Pons (tissue), 1 donor: ENCODE measurements around the gene LRRC7.
A peak's percentile ranks its signal among the peaks of the same experiment; 100 is the strongest.

Experiments used
- DNase-seq: peaks from one replicate; pipeline ENCODE4 v3.0.0-alpha.2; 2016; ENCODE audit warnings: low spot score

The LRRC7 gene

DNA sequence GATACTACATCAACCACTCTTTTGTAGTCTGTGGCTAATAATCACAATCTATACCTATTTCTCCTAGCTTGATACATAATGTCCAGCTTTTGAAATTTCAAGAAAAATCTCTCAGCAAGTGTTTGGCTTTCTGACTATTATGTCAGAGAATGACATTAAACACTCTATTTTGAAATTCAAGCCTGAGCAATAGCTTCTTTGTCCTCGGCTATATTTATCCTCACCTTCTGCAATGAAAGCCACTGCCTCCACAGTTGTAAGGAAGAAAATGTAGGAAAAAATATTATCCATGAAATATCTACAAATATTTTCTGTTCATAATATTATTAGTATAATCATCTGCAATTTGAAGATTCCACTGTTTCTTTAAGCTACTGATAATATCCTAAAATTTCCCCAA is 22.1 kb downstream of the LRRC7 start:
- DNase-seq = no peak

DNA sequence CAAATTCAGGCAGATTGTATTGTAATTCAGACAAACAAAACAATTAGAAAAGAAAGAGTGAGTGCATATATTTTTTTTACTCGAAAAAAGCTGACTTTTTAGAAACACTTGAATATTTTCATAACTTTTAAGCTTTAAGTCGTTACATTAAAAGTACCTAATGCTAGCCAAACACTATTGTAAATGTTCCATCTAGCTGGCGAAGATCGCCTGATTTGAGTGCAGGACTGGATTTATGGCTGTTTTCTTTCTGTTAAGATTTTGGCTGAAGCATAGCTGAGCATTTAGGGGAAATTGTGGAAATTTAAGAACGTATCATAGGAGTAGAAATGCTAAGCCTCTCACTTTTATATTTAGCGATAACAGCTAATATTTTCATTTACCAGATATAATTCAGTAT is 24.6 kb downstream of the LRRC7 start:
- DNase-seq = no peak

DNA sequence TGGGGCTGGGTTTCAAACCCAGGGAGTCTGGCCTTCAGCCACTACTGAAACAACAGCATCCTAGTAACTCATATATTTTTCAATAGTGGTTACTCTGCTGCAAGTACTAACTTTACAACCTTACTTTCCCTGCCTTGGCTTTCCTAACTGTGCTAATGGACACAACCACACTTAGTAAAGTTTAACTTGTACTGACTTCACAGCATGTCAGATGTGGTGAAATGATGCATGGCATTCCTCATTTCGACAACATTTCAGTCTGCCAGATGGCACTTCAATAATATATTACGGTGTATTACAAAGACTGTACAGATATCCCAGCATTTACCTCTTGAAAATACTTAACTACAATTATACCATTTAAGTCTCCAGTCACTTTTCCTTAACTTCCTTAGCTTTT is 27.8 kb downstream of the LRRC7 start:
- DNase-seq = no peak

DNA sequence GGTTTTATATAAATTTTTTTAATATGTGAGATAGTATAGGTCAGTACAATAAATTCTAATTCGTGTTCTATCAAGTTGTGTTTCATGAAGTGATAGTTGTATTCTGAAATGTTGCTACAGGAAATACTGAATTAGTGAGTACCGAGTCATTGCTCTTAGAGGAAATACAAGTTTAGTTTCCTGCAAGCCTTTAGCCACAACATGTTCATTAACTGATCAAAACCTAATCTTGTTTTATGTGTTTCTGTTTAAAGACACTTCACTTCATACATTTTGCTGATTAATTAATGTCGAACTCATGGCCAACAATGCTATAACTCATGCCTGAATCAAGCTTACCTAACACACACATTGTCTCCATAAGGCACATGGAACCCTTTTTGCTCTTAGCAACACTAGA is 43.6 kb downstream of the LRRC7 start:
- no peak for DNase-seq

DNA sequence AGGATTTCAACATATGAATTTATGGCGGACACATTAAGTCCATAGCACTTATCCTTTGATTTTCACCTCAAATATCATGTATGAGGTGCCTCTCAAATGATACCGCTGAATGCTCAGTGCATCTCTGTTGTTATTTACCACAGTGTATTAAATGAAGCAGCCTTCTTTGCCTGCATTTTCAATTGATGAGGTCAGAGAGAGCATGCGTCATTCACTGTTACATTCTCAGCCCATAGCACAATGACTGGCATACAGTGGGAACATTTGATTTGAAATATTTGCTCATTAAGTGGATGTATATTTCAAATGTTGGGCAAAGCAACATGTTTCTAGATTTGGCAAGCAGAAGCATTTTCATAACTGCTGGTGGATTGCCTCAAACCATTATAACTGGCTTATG is 45.7 kb downstream of the LRRC7 start:
- DNase-seq = no peak

DNA sequence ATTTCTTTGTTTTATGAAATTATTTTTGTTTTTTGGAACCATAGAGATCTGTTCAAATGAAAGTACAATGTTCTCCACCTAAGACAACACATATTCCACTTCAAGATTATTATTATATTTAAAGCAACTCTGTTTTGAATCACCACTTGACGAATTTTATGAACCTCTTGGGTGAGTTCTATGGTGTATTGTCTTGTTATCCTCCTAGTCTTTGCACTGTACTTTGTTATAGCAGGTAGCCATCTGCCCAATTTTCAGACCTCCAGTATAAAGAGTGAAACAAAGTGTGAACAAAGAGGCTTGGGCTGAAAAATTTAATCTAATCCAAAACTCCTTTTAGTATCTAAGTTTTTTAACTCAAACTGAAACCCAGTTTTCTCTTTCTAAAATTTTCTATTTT is 71.0 kb downstream of the LRRC7 start:
- no peak for DNase-seq

DNA sequence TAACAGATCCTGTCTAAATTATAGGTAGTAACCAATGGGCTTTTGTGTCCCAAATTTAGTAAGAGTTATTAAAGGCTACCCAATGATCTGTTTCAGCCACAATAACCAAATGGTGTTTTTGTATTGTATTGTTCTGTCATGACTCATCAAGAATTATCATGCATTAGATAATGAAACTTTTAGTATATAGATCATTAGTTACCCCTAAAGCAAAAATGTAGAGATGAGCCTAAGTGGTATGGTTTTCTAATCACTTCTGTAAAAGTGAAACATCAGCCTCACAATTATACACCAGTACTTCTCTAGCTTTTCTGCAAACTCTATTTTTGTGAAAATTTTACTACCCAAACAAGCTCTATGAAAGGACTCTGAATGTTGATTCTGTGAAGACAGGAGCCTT is 71.4 kb downstream of the LRRC7 start:
- no peak for DNase-seq

DNA sequence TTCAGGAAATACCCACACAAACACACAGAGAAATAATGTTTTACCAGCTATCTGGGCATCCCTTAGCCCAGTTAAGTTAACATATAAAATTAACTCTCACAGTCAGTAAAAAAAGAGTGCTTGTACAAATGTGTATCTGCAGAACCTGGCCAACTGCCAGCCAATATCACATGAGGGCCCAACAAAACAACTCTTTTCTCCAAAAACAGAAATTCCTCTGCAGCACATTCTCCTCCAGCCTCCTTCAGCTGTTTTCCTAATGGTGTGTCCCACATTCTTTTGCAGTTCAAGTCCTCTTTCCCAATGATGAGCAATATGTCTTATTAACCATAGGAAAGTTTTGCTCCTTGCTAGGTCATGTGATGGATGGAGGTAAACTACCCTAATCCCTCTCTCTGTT is 75.5 kb downstream of the LRRC7 start:
- DNase-seq = no peak

DNA sequence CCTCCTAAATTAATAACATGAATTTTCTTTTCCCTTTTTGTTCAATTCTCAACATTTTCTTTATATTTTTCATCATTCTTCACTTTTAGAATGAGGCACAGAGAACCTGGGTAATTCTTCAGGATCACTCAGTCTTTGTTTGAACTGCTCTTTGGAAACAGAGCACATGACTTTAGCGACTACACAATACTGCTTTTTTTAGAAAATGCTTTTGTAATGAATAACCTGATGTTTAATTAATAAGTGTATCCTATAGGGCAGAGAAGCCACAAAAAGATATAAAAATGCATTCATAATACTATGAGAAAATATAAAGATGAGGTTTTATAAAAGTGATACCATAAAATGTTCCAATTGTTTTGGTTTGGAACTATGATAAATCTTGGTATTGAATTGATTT is 77.8 kb downstream of the LRRC7 start:
- DNase-seq = no peak

DNA sequence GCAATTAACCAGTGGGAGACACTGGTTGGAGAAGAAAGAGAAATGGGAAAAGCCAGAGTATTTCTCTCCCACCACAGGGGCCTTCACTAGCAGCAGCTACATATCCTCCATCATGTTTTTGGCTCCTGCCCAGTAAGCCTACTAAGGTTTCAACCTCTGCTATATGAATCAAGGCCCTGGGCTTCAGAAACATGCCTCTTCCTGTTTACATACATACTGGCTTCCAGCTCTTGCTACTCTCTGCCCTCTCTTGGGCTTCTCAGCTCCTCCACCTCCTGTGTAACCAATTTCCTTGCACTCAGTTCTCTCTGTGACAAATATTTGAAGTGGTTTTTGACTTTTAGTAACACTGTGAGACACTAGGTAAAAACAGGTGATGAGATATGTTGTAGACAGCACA is 80.8 kb downstream of the LRRC7 start:
- DNase-seq = no peak

DNA sequence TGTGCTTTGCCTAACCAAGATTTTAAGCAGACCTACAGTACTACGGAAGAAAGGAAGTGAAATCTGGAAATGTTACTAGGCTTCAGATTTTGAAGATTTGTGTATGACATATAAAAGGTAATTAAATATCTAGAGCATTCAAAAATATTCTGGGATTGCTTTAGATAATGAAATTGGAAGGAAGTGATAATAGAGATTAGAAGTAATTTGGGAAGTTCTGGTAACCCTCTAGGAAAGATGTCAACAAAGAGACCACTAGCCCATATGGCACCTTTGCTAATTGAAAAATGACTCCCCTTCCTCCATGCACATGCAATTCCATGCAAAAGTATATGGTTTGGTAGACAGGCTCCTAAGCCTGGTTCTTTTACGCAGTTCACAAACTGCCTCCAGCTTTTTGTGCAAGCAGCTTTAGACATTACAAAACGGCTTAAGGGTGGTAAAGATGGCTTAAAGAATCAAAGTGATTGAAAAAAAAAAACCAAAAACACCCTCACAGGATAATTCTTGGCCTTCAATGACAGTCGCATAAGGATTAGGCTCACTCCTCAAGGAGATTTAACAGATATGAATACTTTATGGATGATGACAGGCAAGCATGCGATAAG is 81.8 kb downstream of the LRRC7 start:
- no peak for DNase-seq

DNA sequence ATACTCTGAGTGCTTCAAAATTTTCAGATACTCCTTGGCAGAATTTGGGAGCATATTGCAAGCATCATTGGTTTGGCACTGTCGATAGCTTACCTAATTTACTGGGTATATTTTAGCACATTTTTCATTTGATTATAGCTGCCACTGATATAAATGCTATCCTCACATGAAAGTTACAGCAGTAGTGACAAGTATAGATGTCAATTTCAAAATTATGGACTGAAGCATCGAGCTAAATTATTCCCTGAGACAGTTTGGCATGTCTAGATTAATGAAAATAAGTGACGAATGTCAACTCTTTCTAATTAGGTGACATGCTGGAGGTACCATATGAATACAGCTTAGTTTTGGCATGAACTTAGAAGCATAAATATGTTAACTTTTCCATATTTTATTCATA is 83.1 kb downstream of the LRRC7 start:
- DNase-seq = no peak

DNA sequence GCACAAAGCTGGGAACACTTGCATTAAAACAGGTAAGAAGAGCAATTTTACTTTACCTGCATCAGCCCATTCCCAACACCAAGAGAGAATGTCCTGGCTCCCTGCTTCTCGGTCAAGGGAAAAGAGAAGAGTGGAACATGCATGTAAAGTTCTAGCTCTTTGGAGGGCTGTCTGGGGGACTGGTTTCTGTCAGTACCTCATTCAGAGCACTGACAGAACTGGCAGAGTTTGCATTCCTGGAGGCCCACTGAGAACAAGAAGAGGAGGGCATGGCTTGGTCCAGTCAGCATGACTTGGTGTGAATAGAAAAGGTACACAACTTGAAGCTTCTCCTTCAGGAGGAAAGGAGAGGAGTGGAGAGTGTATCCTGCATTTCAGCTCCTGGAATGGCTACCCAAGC is 83.9 kb downstream of the LRRC7 start:
- no peak for DNase-seq

DNA sequence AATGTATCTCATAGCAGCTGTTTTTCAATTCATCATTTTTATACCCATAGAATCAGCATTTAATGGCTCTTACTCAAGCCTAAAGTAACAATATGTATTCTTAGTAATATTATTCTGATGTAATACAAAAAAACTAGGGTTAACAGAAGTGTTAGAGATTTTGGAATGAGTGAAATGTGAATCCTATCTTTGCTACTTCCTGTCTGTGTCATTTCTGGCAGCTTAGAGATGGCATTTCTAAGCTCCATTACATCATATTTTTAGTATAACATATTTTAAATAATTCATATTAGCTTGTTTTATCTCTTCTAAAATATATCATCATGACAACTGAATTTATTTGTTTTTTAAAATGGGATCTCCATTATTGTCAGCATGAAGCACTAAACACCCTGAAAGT is 90.2 kb downstream of the LRRC7 start:
- no peak for DNase-seq

DNA sequence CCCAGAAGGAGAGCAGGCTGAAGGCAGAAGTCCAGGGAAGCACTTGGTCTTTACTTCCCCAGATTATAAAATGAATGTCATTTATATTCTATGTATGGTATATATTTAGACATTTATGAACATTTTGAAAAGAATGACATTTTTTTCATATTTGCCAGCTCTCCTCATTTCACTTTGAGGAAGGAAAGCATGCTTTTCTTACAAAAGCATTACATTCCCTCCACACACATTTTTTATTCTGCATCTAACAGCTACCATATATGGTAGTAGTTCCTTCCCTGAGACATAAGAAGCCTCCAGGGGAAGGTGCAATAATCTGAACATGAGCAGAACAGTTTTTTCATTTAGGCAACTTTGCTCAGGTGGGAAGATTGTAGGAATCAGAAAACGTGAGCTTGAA is 94.0 kb downstream of the LRRC7 start:
- DNase-seq = peak; percentile 29

DNA sequence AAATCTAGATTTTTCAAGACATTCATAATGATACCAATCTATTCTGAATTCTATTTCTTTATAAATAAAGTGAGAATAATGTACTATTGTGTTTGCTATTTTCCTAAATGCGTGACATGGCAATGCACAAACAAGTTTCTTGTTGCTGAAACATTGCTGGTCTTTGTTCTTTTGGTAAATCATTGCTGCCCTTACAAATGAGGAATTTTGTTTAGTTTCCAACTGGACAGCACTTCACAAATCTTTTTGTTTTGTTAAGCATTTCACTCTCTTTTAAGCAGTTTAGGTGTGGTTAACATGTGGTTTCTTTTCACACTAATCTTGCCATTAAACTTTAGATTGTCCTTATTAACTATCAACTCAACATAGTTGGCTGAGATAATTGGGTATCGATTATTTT is 94.6 kb downstream of the LRRC7 start:
- DNase-seq = peak; percentile 72

DNA sequence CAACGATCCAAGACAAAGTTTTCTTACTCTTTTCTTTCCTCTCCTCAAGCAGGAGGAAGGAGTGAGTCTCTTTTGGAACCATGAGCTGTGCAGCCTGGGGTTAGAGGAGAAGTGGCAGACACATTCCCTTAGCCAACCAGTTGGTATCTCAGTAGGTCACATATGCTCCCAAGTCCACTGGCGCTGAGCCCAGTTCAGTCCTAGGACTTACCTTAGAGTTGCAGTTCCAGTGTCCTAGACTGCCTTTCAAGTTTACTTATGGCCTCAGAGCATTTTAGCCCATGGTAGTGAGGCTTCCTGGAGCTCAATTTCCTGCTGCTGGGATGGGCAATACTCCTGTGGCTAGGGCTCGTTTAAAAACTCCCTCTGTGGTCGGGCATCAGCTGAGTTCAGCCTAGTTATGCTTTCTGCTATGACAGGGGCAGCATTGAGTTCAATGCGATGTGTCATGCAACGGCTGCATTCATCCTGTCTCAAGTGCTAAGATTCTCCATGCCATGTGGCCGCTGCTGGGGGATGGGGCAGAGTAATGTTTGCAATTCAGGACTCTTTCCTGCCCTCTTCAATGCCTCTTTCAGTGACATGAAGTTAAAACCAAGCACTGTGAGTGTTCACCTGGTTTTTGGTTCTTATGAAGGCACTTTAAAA is 103.8 kb downstream of the LRRC7 start:
- peak; percentile 25 for DNase-seq

DNA sequence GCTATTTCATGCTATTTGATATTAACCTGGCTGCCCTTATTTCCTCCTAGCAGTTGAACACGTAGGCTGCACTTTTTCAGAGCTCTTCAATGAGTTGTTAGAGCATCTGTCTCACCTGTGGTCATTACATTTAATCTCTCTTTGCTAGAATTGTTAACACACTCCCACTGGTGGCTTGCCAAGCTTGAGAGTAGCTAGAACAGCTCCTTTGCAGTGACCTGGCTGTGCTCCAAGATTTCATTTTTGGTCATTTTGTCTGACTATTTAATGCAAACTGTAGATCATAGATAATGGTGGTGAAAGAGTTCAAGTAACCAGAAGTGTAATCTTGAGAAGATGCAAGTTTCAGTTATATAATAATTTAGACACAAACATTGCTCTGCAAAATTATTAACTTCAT is 105.6 kb downstream of the LRRC7 start:
- no peak for DNase-seq

DNA sequence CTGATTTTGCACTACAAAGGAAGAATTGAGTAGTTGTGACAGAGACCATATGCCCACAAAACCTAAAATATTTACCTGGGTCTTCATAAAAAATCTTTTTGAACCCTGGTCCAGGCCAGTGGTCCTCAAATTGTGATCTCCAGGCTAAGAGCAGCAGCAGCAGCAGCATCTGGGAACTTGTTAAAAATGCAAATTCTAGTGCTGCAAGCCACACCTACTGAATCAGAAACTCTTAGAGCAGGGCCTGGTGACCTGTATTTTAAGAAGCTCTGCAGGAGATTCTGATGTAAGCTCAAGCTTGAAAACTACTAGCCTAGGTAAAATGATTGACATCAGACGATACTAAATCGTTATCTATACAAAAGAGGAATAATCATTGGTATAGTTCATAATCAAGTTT is 112.2 kb downstream of the LRRC7 start:
- no peak for DNase-seq

DNA sequence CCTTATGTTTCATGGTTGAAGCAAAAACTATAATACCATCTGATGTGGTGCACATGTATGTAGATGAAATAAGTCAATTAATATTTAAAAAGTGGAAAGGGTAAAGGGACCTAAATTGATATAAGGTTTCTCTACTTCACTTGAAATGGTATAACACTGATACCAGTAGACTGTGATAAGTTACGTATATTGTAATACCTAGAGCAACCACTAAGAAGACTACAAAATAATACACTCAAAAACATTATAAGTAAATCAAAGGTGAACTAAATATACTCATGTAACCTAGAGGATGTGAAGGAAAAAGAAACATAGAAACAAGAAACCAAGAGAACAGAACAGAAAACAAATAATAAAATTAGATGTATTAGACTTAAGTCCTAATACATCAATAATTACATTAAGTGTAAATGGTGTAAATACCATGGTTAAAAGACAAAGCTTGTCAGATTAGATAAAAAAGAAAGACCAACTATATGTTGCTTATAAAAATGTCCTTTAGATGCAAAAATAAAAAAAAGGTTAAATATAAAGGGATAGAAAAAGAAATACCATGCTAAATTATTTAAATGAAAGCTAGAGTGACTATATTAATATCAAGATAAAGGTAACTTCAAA is 118.8 kb downstream of the LRRC7 start:
- DNase-seq = no peak

DNA sequence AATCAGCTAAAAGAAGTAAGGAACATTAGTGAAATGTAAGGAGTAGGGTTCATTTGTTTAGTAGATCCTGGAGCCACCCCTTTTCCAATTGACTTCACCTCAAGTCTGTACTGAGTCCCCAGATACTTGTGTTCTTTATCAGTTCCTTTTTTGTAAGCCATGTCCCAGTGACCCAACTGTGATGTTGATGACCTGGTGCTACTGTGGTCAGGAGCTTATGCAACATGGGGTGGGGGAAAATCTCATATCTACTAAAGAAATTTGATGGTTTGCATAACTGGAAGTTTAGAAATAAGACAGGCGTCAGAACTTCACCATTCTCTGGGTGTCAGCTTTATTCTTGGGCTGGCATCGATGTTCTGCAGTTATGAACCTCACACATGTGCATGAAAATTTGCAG is 120.5 kb downstream of the LRRC7 start:
- DNase-seq = no peak

DNA sequence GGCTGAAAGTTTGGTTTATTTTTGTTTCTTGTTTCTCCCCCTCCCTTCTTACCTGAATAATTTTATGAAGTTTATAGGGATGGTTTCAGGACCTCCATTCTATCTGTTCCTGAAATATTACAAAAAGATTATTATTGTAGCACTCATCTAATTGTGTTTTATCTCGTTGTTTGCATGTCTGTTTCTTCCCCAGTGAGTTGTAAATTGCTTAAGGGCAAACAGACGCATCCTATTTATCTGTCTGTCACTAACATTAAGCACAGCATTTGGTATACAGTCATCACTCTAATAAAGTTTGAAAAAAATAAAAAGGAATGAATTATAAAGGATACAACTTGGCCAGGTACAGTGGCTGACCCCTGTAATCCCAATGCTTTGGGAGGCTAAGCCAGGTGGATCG is 123.5 kb downstream of the LRRC7 start:
- no peak for DNase-seq

DNA sequence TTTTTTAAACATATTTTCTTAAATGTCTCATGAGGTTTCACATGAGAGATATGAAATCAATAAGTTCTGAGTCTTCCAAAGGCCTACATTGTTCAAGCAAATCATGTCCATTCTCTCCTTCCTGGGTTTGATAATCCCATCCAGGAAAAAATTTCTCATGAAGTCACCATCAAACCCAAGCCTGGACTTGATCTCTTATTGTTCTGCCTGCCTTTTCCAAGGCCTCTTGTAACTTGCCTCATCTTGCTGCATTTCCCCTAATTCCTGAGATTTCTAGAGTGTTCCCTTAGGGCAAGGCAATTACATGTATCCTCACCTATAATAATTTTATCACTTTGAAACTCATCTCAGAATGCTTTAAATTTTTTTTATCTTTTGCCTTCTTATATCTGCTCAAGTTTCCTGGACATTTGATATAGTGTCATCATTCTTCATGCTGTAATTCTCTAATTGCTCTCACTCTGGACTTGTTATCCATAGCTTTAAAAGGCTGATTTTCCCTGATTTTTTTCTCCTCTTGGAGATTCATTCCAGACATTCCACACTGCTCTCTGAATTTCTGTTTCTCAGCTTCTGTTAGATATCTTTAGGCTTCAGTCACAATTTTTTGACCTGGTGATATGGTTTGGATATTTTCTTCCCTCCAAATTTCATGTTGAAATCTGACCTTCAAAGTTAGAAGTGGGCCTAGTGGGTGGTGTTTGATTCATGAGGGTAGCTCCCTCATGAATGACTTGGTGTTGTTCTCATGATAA is 126.4 kb downstream of the LRRC7 start:
- DNase-seq = no peak
